Esophagus (tissue), 2 donors: ENCODE results near the gene ROBO2. TPM values are rescaled to one million over a fixed set of nuclear protein-coding genes. Genes with fewer than 3 reads are reported as not detected.

Experiments
- H3K27ac ChIP-seq, 2 donors: one replicate each; pipeline ENCODE4 v1.5.1; 2013; ENCODE audit warnings: low read depth in 2 of 2, mild to moderate bottlenecking in 2 of 2, inconsistent platforms in 1 of 2, low read length in 1 of 2, moderate library complexity in 1 of 2
- H3K27me3 ChIP-seq, 2 donors: one replicate each; pipeline ENCODE4 v1.6.1; 2013; ENCODE audit warnings: low read length in 2 of 2, control low read depth in 1 of 2, mild to moderate bottlenecking in 1 of 2; ENCODE audit not compliant: insufficient read depth in 2 of 2, control insufficient read depth in 1 of 2
- H3K36me3 ChIP-seq, 2 donors: one replicate each; pipeline ENCODE4 v1.6.1; 2013; ENCODE audit warnings: low read length in 1 of 2; ENCODE audit not compliant: control insufficient read depth in 2 of 2, insufficient read depth in 2 of 2
- H3K4me1 ChIP-seq, 2 donors: one replicate each; pipeline ENCODE4 v1.6.1; 2013; ENCODE audit warnings: low read length in 1 of 2; ENCODE audit not compliant: control insufficient read depth in 2 of 2, insufficient read depth in 2 of 2
- H3K4me3 ChIP-seq, 2 donors: one replicate each; pipeline ENCODE4 v1.5.1; 2013; ENCODE audit warnings: low read length in 2 of 2, mild to moderate bottlenecking in 2 of 2, low read depth in 1 of 2, moderate library complexity in 1 of 2
- H3K9me3 ChIP-seq, 2 donors: one replicate each; pipeline ENCODE4 v1.6.1; 2013; ENCODE audit warnings: mild to moderate bottlenecking in 2 of 2, low read depth in 1 of 2, low read length in 1 of 2, moderate library complexity in 1 of 2; ENCODE audit not compliant: control insufficient read depth in 2 of 2, insufficient read depth in 1 of 2
- WGBS, 2 donors: extraction: QIAGEN DNeasy Blood & Tissue Kit; methylation state at CpG; one replicate each; pipeline ENCODE4 v1.1.7; 2013; 5-methylcytosine and 5-hydroxymethylcytosine counted together
- polyA plus RNA-seq, 2 donors: library from polyadenylated mRNA; stranded (reverse); fragments of 200-250 nt; gene quantifications; one replicate each; pipeline ENCODE4 v1.2.3, GENCODE V29; 2013
- donor health status: healthy with polysubstance abuse.
- donor health status: Bipolar disorder and iron deficiency.

Gene ROBO2
- polyA plus RNA-seq, 2 donors, result 1.4 to 2.4 TPM

- H3K36me3 ChIP-seq, result no peaks in the 10 kb centered on the region
- no peaks in the 10 kb centered on the region for H3K27me3 ChIP-seq
- no peak overlapping the region for H3K4me3 ChIP-seq
- no peak overlapping the region for H3K27ac ChIP-seq
- WGBS, 2 donors, result 70 to 71% methylated on average over 6 of the region's 6 CpGs
- H3K9me3 ChIP-seq, result no peaks in the 10 kb centered on the region
- no peaks in the 10 kb centered on the region for H3K4me1 ChIP-seq
Measured at GRCh38 chr3:77321646-77322045, 281.7 kb downstream of the ROBO2 start.

- H3K27me3 ChIP-seq, result no peaks in the 10 kb centered on the region
- no peaks in the 10 kb centered on the region for H3K4me1 ChIP-seq
- H3K36me3 ChIP-seq, result no peaks in the 10 kb centered on the region
- no peak overlapping the region for H3K4me3 ChIP-seq
- H3K27ac ChIP-seq, result no peak overlapping the region
- H3K9me3 ChIP-seq, result no peaks in the 10 kb centered on the region
Measured at GRCh38 chr3:77323626-77324025, 283.7 kb downstream of the ROBO2 start.

GRCh38 chr3:77324105-77324504, 284.2 kb downstream of the ROBO2 start:
- Histone ChIP-seq H3K4me1 (no peaks in the 10 kb centered on the region), H3K27me3 (no peaks in the 10 kb centered on the region), H3K27ac (no peak overlapping the region), H3K36me3 (no peaks in the 10 kb centered on the region), H3K4me3 (no peak overlapping the region), H3K9me3 (no peaks in the 10 kb centered on the region)
- 96 to 97% methylated on average over 3 of the region's 3 CpGs for WGBS, 2 donors

- no peaks in the 10 kb centered on the region for H3K27me3 ChIP-seq
- 94 to 95% methylated on average over 2 of the region's 2 CpGs for WGBS, 2 donors
- H3K9me3 ChIP-seq, result no peaks in the 10 kb centered on the region
- H3K4me3 ChIP-seq, result no peak overlapping the region
- H3K36me3 ChIP-seq, result no peaks in the 10 kb centered on the region
- no peaks in the 10 kb centered on the region for H3K4me1 ChIP-seq
- no peak overlapping the region for H3K27ac ChIP-seq
Measured at GRCh38 chr3:77325280-77325679, 285.4 kb downstream of the ROBO2 start.

- H3K4me3 ChIP-seq, result no peak overlapping the region
- no peaks in the 10 kb centered on the region for H3K27me3 ChIP-seq
- H3K36me3 ChIP-seq, result no peaks in the 10 kb centered on the region
- H3K27ac ChIP-seq, result no peak overlapping the region
- WGBS, 2 donors, result 89 to 94% methylated on average over 2 of the region's 2 CpGs
- no peaks in the 10 kb centered on the region for H3K9me3 ChIP-seq
- H3K4me1 ChIP-seq, result no peaks in the 10 kb centered on the region
Measured at GRCh38 chr3:77325702-77326101, 285.8 kb downstream of the ROBO2 start.

GRCh38 chr3:77326586-77326985, 286.7 kb downstream of the ROBO2 start:
- H3K4me3 ChIP-seq, result no peak overlapping the region
- no peaks in the 10 kb centered on the region for H3K9me3 ChIP-seq
- H3K36me3 ChIP-seq, result no peaks in the 10 kb centered on the region
- no peak overlapping the region for H3K27ac ChIP-seq
- no peaks in the 10 kb centered on the region for H3K4me1 ChIP-seq
- H3K27me3 ChIP-seq, result no peaks in the 10 kb centered on the region
- WGBS, 2 donors, result 73 to 78% methylated on average over 5 of the region's 5 CpGs

- H3K36me3 ChIP-seq, result no peaks in the 10 kb centered on the region
- 39 to 74% methylated on average over 1 of the region's 1 CpG for WGBS, 2 donors
- H3K4me3 ChIP-seq, result no peak overlapping the region
- H3K9me3 ChIP-seq, result no peaks in the 10 kb centered on the region
- H3K27me3 ChIP-seq, result no peaks in the 10 kb centered on the region
- no peak overlapping the region for H3K27ac ChIP-seq
- no peaks in the 10 kb centered on the region for H3K4me1 ChIP-seq
Measured at GRCh38 chr3:77328690-77329089, 288.8 kb downstream of the ROBO2 start.

- Histone ChIP-seq H3K9me3 (no peaks in the 10 kb centered on the region), H3K36me3 (no peaks in the 10 kb centered on the region), H3K27me3 (no peaks in the 10 kb centered on the region), H3K4me1 (no peaks in the 10 kb centered on the region), H3K27ac (no peak overlapping the region), H3K4me3 (no peak overlapping the region)
- WGBS, 2 donors, result 21 to 49% methylated on average over 4 of the region's 4 CpGs
Measured at GRCh38 chr3:77329116-77329515, 289.2 kb downstream of the ROBO2 start.

- no peaks in the 10 kb centered on the region for H3K36me3 ChIP-seq
- H3K4me1 ChIP-seq, result no peaks in the 10 kb centered on the region
- WGBS, 2 donors, result 57 to 79% methylated on average over 5 of the region's 5 CpGs
- H3K27me3 ChIP-seq, result no peaks in the 10 kb centered on the region
- H3K9me3 ChIP-seq, result no peaks in the 10 kb centered on the region
- H3K27ac ChIP-seq, result no peak overlapping the region
- no peak overlapping the region for H3K4me3 ChIP-seq
Measured at GRCh38 chr3:77338195-77338594, 298.3 kb downstream of the ROBO2 start.

- WGBS, 2 donors, result 95% methylated on average over 6 of the region's 6 CpGs
- H3K9me3 ChIP-seq, result no peaks in the 10 kb centered on the region
- no peaks in the 10 kb centered on the region for H3K4me1 ChIP-seq
- no peaks in the 10 kb centered on the region for H3K36me3 ChIP-seq
- H3K27ac ChIP-seq, result no peak overlapping the region
- no peak overlapping the region for H3K4me3 ChIP-seq
- no peaks in the 10 kb centered on the region for H3K27me3 ChIP-seq
Measured at GRCh38 chr3:77342027-77342426, 302.1 kb downstream of the ROBO2 start.
